ENCODE data around the gene UBE2U.

The UBE2U gene, protein sequence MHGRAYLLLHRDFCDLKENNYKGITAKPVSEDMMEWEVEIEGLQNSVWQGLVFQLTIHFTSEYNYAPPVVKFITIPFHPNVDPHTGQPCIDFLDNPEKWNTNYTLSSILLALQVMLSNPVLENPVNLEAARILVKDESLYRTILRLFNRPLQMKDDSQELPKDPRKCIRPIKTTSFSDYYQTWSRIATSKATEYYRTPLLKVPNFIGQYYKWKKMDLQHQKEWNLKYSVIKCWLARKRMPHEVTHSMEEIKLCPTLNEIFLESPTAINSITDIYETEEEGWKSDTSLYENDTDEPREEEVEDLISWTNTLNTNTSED

DNA sequence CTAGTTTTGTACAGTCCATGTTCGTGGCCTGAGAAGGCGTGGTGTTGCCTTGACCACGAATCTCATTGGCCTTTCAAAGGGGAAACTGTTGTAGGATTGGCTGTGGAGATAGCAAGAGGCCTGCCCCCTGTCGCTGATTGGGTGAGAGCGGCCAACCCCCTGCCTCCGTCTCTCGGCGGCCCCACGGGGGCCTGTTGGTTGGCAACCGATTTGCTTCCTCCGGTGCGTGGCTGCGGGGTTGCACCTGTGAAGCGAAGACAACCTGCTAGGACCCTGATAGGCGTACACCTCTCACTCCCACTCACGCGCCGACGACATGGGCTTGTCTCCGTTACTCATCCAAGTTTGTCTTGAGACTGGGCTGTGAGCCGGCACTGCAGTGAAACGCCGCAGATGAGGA lies at the start of gene UBE2U:
UBE2U (plus strand) TSS at position 204 of the 400 bp plus-strand sequence. CDS start 428 bp downstream, outside the sequence.
- DNase-seq: no peak

- DNase-seq: no peak
These were observed 48.1 kb upstream of the UBE2U start for GRCh38 chr1:64155278-64155677.

GRCh38 chr1:64161357-64161941 lies 42.0 kb upstream of the UBE2U start:
- no peak for DNase-seq

DNA sequence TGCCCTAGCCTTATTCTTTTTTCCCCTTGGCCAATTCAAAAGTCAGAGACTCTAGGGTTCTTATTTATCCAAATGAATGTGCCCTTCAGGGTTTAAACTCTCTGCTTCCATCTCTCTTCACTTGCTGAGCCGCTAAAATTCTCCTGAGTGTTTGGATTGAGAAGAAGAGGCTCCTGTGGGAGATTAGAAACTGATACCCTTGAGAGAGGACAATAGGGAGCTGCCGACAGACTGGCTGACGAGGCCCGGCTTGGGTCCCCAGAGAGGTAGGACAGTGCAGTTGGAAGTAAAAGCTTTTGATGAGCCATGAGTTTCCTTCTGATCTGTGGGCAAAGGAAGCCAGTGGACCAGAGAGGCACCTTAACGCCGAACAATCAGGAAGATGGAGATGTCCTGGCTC lies 41.3 kb upstream of the UBE2U start:
- no peak for DNase-seq

DNA sequence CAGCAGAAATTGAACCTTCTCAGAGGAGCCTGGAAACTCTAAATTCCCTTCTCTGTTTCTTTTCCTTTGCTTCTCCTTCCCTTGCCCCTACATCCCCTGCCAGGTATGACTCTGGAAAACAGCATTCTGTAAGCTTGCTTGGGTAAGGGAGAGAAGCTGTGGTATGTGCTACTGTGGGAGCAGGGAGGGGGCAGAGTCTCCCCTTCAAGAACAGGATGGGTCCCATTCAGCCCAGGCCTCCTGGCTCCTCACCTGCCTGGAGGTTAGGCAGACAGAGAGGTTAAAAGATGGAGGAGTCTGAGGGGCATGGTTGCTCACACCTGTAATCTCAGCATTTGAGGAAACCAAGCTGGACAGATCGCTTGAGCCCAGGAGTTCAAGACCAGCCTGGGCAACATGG lies 40.6 kb upstream of the UBE2U start:
- DNase-seq: no peak

DNA sequence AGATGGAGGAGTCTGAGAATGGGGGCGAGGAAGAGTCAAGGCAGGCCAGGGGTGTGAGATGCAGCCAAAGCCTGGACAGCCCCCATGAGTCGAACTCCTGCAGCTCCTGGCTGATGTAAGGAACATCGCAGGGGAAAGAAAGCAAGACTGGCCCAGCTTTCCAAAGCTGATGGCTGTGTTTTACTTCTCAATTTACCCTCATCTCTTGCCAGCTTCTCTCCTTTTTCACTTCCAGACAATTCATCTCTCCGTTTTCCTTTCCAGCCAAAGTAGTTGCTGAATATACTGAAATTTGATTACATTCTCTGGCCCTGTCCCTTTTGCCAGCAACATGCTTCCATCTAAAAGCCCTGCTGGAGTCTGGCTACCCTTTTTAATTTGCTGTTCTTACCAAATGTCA lies 40.0 kb upstream of the UBE2U start:
- no peak for DNase-seq

DNA sequence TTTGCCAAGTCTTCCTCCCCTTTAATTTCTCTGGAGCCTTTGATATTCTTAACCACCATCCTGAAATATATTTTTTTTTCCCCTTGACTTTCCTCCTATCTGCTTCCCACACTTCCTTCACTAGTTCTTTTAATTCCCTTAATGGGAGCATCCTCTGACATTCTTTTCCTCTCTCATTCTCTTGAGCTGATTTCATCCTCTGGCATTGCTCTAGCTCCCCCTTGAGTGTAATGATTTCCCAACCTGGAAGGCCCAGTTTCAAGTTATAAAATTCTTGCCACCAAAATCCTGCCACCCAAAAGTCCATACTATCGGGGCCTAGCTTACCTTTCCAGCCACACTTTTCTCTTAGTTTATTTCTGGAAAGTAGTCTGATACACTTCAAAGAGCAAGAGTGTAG lies 39.5 kb upstream of the UBE2U start:
- DNase-seq: no peak

DNA sequence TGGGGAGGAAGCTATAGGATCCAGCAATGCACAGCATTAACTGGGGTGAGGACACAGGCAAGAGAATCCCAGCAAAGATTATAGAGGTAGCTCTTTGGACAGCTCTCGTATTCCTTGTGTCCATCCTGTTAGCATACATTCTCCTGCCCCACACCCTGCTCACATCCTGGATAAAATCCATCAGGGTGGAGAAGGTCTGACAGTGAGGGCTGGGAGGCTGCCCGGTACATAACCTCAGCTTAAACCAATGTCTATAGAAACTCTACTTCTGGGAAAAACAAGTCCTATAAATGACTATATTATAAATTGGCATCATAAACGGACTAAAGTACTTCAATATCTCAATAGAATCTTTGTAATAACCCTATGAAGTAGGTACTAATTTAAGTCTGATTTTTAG lies 36.8 kb upstream of the UBE2U start:
- no peak for DNase-seq

- no peak for DNase-seq
These were observed 36.2 kb upstream of the UBE2U start for GRCh38 chr1:64167176-64167575.

- DNase-seq: no peak
These were observed 32.2 kb upstream of the UBE2U start for GRCh38 chr1:64171246-64171645.

DNA sequence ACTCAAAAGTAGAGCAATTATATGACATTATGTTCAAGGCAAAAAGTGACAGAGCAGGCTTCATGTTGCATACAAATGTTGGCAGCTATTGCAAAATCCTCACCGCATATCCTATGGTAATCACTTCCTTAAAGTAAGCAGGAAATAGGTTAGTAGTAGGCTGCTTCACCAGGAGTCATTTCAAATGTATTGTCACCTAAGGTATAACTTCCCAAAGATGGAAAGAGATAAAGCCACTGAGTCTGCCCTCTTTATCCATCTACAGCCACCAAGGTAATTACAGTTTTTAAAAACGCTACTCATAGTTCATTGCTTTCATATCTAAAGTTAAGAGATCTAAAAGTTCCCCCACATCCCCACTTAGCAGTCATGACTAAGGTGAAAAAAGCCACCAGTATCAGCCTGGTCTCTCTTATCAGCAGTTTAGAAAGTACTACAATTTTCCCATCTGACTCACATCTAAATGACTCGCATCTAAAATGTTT lies 31.6 kb upstream of the UBE2U start:
- DNase-seq: no peak

DNA sequence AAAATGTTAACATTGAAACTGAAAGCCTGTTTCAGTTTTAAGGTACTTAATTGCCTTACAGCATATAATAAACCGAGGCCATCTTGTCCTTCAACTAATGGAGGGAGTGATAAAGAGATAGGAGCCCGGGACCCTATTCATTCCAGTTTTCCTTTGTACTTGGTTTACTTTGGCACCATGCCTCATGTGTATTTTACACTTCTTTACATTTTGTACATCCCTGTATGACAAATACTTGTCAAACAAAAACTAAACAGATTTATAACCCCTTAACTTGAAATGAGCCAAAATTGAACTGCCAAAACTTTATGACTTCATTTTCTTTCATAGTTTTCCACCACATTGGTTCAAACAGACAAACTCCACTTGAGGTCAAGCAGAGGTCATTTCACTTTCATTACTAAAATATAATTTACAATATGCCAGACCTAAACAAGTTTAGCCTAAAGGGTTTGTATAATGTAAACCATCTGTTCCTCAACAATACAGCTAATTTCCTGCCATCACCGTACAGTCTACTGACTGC lies 30.9 kb upstream of the UBE2U start:
- no peak for DNase-seq

DNA sequence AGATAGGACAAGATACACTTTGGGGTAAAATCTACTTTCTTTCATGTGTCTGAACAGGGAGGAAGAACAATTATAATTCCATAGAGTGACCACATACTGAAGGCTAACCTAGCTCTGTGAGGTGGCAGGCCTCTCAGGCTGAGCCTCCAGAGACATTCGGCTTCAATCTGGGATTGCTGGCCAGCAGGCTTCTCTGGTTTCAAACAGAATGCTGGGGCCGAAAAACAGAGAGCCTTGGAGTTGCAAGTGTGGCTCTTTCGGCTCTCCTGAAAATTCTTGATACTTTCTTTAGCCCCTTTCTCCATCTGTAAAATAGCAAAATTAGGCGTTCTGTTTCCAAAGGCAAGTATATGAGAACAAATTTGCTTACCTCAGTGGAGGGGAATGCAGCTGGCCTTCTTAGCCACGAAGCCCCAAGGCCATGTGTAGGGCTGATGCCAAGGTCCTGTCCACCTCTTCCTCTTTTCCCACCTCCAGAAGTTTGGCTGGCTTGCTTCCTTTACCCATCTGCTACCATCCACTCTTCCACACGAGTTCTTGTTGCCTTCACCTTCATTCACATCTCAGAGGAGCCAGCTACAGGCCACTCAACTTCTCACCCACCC lies 30.0 kb upstream of the UBE2U start:
- DNase-seq: no peak

DNA sequence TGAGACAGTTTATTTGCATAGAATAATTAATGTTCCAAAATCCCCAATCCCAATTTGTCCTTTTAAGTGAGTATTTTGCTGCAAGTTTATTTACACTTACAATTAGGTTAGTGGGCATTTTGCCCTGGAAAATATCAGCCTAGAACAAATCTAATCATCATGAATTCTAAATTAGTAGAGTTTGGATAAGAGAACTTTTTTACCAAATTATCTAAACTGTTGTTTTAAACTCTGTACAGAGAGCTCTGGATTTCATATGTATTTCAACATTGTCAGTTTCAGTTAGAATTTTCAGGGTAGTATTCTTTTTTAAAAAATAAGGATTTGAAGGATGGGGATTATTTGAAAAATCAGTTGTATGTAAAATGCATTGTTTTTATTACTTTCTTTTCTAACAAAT lies 27.8 kb upstream of the UBE2U start:
- DNase-seq: no peak

GRCh38 chr1:64176659-64177058 lies 26.8 kb upstream of the UBE2U start:
- no peak for DNase-seq

GRCh38 chr1:64179588-64179987 lies 23.8 kb upstream of the UBE2U start:
- DNase-seq: no peak

GRCh38 chr1:64182207-64182606 lies 21.2 kb upstream of the UBE2U start:
- DNase-seq: no peak

DNA sequence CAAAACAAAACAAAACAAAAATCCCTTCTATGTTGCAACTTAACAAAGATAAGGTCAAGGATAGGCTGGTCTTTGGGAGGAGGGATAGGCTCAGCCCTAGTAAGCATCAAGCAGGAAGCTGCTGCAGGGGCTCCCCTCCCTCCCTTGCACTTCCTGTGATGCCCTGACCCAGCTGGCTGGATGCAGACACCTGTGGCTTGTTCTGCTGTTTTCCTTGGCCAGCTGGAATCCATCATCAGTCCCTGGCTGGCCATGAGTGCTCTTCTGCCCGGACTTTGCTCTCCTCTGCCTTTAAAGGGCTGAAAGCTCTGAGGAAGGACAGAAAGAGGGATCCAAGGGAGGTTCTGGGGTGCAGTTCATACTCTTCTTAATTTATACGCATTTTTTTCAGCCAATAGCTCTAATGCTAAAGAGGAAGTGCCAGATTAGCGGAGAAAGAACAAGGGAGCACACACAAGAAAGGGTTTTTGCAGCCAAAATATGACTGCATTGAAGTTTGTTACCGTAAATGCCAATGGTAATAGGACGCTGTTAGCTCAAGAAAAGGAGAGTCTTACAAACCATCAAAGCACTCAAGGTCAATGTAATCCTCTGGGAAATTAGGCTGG lies 19.9 kb upstream of the UBE2U start:
- DNase-seq: no peak

GRCh38 chr1:64184003-64184440 lies 19.4 kb upstream of the UBE2U start:
- DNase-seq: no peak

DNA sequence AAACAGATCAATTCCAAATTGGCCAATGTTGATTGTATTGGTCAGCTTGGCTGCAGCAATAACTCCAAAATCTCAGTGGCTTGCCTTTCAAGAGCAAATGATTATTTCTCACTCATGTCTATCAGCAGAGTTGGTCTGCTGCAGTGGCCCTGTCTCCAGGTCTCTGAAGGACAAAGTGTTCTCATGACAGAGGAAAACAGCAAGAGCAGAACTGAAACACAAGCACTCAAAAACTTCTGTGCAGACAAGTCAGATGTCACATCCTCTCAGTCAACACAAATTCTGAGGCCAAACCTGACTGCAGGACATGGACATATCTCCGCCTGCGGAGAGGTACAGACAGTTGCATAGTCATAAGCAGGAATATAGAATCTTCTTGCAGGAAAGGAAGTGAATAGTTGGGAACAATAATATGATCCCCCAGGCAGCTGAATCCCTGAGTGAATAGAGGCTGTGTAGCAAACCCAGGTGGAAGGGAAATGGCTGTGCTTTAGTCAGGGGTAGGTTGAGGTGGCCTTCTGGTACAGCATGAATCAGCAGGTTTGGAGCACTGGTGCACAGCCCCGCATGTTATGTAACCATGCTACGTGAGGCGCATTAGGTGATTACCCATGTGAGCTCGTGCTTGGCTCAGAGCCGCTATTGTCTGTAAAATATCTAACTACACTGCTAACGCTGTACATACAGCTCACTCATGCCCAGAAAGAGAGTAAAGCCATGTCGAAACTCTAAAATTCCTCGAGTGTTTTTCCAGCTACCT lies 17.1 kb upstream of the UBE2U start:
- DNase-seq: no peak

GRCh38 chr1:64186898-64187280 lies 16.5 kb upstream of the UBE2U start:
- no peak for DNase-seq

GRCh38 chr1:64187646-64188045 lies 15.8 kb upstream of the UBE2U start:
- no peak for DNase-seq

GRCh38 chr1:64192290-64192689 lies 11.1 kb upstream of the UBE2U start:
- DNase-seq: no peak
